KMS-11 (cell line): ENCODE measurements around the gene RNGTT.

Experiments
- H2AFZ ChIP-seq: fragments of 200-600 bp; sonication (generic); 2 replicates; pipeline ENCODE4 v1.6.1; 2016; ENCODE audit warnings: antibody characterized with exemption, mixed run types, low read depth
- H3K27ac ChIP-seq: fragments of 200-600 bp; sonication (generic); 2 replicates; pipeline ENCODE4 v1.6.1; 2016; ENCODE audit warnings: mild to moderate bottlenecking, mixed run types
- H3K27me3 ChIP-seq: fragments of 200-600 bp; sonication (generic); 2 replicates; pipeline ENCODE4 v1.6.1; 2017; ENCODE audit warnings: mild to moderate bottlenecking, low read depth, mixed run types, moderate library complexity; ENCODE audit not compliant: insufficient read depth
- H3K36me3 ChIP-seq: fragments of 200-600 bp; sonication (generic); 2 replicates; pipeline ENCODE4 v1.6.1; 2017; ENCODE audit warnings: mild to moderate bottlenecking, mixed run types; ENCODE audit not compliant: insufficient read depth
- H3K4me1 ChIP-seq: fragments of 200-600 bp; sonication (generic); 2 replicates; pipeline ENCODE4 v1.6.1; 2016; ENCODE audit warnings: mild to moderate bottlenecking, low read depth, mixed run types; ENCODE audit not compliant: poor library complexity, severe bottlenecking
- H3K4me2 ChIP-seq: fragments of 200-600 bp; sonication (generic); 2 replicates; pipeline ENCODE4 v1.7.0; 2016; ENCODE audit warnings: mild to moderate bottlenecking, mixed run types
- H3K4me3 ChIP-seq: fragments of 200-600 bp; sonication (generic); IDR thresholded peaks from 2 replicates; pipeline ENCODE4 v1.6.1; 2017; ENCODE audit warnings: low read depth, low read length, mixed read lengths; ENCODE audit not compliant: insufficient read depth
- H3K79me2 ChIP-seq: fragments of 200-600 bp; sonication (generic); 2 replicates; pipeline ENCODE4 v1.6.1; 2016; ENCODE audit warnings: low read depth, mixed run types; ENCODE audit not compliant: insufficient read depth
- H3K9ac ChIP-seq: fragments of 200-600 bp; sonication (generic); 2 replicates; pipeline ENCODE4 v1.6.1; 2016; ENCODE audit warnings: mild to moderate bottlenecking, mixed run types
- H4K20me1 ChIP-seq: fragments of 200-600 bp; sonication (generic); 2 replicates; pipeline ENCODE4 v1.6.1; 2016; ENCODE audit warnings: mild to moderate bottlenecking, mixed run types; ENCODE audit not compliant: insufficient read depth
- CTCF ChIP-seq: fragments of 200-600 bp; sonication (generic); conservative IDR thresholded peaks from 2 replicates; pipeline ENCODE4 v1.6.1; 2017; ENCODE audit warnings: low read depth, mild to moderate bottlenecking, antibody characterized with exemption, low read length, moderate library complexity, mixed read lengths

RNGTT gene

GRCh38 chr6:88813045-88813444 lies 150.4 kb downstream of the RNGTT start:
- H3K27me3 ChIP-seq = no peaks in the 10 kb centered on the region
- no peak overlapping the region for H2AFZ ChIP-seq
- no peaks in the 10 kb centered on the region for H3K36me3 ChIP-seq
- no peak overlapping the region for H3K4me3 ChIP-seq
- no peak for TF ChIP-seq CTCF
- no peak overlapping the region for H3K27ac ChIP-seq
- H3K79me2 ChIP-seq = no peaks in the 10 kb centered on the region
- no peaks in the 10 kb centered on the region for H4K20me1 ChIP-seq
- H3K9ac ChIP-seq = no peak overlapping the region
- no peaks in the 10 kb centered on the region for H3K4me1 ChIP-seq
- H3K4me2 ChIP-seq = no peak overlapping the region

- Histone ChIP-seq H3K9ac (no peak overlapping the region), H3K79me2 (no peaks in the 10 kb centered on the region), H3K27ac (no peak overlapping the region), H4K20me1 (no peaks in the 10 kb centered on the region), H2AFZ (no peak overlapping the region), H3K4me1 (no peaks in the 10 kb centered on the region), H3K4me2 (no peak overlapping the region), H3K4me3 (no peak overlapping the region), H3K36me3 (no peaks in the 10 kb centered on the region), H3K27me3 (no peaks in the 10 kb centered on the region)
- no peak for TF ChIP-seq CTCF
These were observed 152.7 kb downstream of the RNGTT start for GRCh38 chr6:88810701-88811100.

- no peaks in the 10 kb centered on the region for H3K79me2 ChIP-seq
- no peak for TF ChIP-seq CTCF
- H2AFZ ChIP-seq = no peak overlapping the region
- no peak overlapping the region for H3K4me3 ChIP-seq
- no peak overlapping the region for H3K4me2 ChIP-seq
- H3K27ac ChIP-seq = no peak overlapping the region
- H4K20me1 ChIP-seq = no peaks in the 10 kb centered on the region
- H3K27me3 ChIP-seq = no peaks in the 10 kb centered on the region
- H3K36me3 ChIP-seq = no peaks in the 10 kb centered on the region
- H3K4me1 ChIP-seq = no peaks in the 10 kb centered on the region
- H3K9ac ChIP-seq = no peak overlapping the region
These were observed 153.3 kb downstream of the RNGTT start for GRCh38 chr6:88810089-88810488.

- Histone ChIP-seq H4K20me1 (no peaks in the 10 kb centered on the region), H3K27ac (no peak overlapping the region), H3K4me1 (no peaks in the 10 kb centered on the region), H2AFZ (no peak overlapping the region), H3K79me2 (no peaks in the 10 kb centered on the region), H3K36me3 (no peaks in the 10 kb centered on the region), H3K4me2 (no peak overlapping the region), H3K27me3 (no peaks in the 10 kb centered on the region), H3K9ac (no peak overlapping the region), H3K4me3 (no peak overlapping the region)
- TF ChIP-seq CTCF = no peak
These were observed 155.0 kb downstream of the RNGTT start for GRCh38 chr6:88808381-88808780.

- Histone ChIP-seq H3K27me3 (no peaks in the 10 kb centered on the region), H3K36me3 (no peaks in the 10 kb centered on the region), H3K4me3 (no peak overlapping the region), H3K4me2 (no peak overlapping the region), H4K20me1 (no peaks in the 10 kb centered on the region), H2AFZ (no peak overlapping the region), H3K4me1 (no peaks in the 10 kb centered on the region), H3K27ac (no peak overlapping the region), H3K9ac (no peak overlapping the region), H3K79me2 (no peaks in the 10 kb centered on the region)
- TF ChIP-seq CTCF = no peak
These were observed 155.8 kb downstream of the RNGTT start for GRCh38 chr6:88807622-88808021.
